K562 (cell line): ENCODE measurements around the gene METTL18. TPM values are rescaled to one million over a fixed set of nuclear protein-coding genes. Genes with fewer than 3 reads are reported as not detected.

Experiments
- ATAC-seq: fragments of 200-7000 bp; cut with Tn5 transposase; 3 replicates; pipeline ENCODE4 v1.9.1; 2020; ENCODE audit warnings: moderate library complexity
- BruUV-seq: library from RNA; stranded (reverse); fragments of 400-500 nt; replicated peaks from 2 replicates; lab custom pipeline; 2021; lab: Mats Ljungman, UMichigan
- CTCF ChIA-PET: fragments of 300-600 bp; formaldehyde crosslinking; extraction: SDS; loops from one replicate; lab custom pipeline; 2021; ENCODE audit warnings: low intra/inter-chr PET ratio; lab: Yijun Ruan, JAX
- POLR2A ChIA-PET: fragments of 300-600, 350-650 bp; sonication (Branson Sonifier 250); formaldehyde crosslinking; extraction: SDS; loops from one replicate; lab custom pipeline; 2021; ENCODE audit warnings: antibody characterized with exemption, inconsistent platforms; lab: Yijun Ruan, JAX
- DNase-seq, 4 experiments: peaks; one replicate each; pipeline versions ENCODE4 v3.0.0 to v3.0.0-alpha.2; 2011 to 2018; ENCODE audit warnings: low spot score in 3 of 4, mixed read lengths in 3 of 4; ENCODE audit errors: extremely low read depth in 1 of 4
- FAIRE-seq: peaks from 2 replicates; lab custom pipeline; 2011; peaks lifted over from hg19 to GRCh38; lab: Jason Lieb, UNC
- H2AFZ ChIP-seq: 2 replicates; pipeline ENCODE4 v1.6.0; 2011; ENCODE audit warnings: low read depth, low read length, control low read depth, inconsistent platforms
- H3K27ac ChIP-seq: fragments of 200-600 bp; 3 replicates; pipeline ENCODE4 v1.8.0; 2011; ENCODE audit warnings: low read depth, mild to moderate bottlenecking, control low read depth, inconsistent platforms, low read length, moderate library complexity, mixed read lengths; ENCODE audit errors: extremely low read depth
- H3K27me3 ChIP-seq, 2 experiments: fragments of 300-600 bp in 1 of 2; 2 replicates in 1 of 2; 3 replicates in 1 of 2; pipeline versions ENCODE4 v1.6.0 to v1.8.0; 2011; ENCODE audit warnings: inconsistent platforms in 2 of 2, low read length in 2 of 2, mild to moderate bottlenecking in 1 of 2, mixed read lengths in 1 of 2, moderate library complexity in 1 of 2; ENCODE audit not compliant: control insufficient read depth in 2 of 2, insufficient read depth in 2 of 2
- H3K36me3 ChIP-seq: fragments of 300-600 bp; 3 replicates; pipeline ENCODE4 v1.8.0; 2011; ENCODE audit warnings: mild to moderate bottlenecking, low read length, inconsistent platforms; ENCODE audit not compliant: control insufficient read depth, insufficient read depth
- H3K4me1 ChIP-seq, 2 experiments: fragments of 200-600 bp in 1 of 2; replicated peaks in 1 of 2; 2 replicates in 1 of 2; 3 replicates in 1 of 2; pipeline versions ENCODE4 v1.5.1 to v1.8.0; 2011; ENCODE audit warnings: inconsistent platforms in 2 of 2, low read length in 2 of 2, mild to moderate bottlenecking in 1 of 2, mixed read lengths in 1 of 2, moderate library complexity in 1 of 2; ENCODE audit not compliant: control insufficient read depth in 2 of 2, insufficient read depth in 2 of 2
- H3K4me2 ChIP-seq: 2 replicates; pipeline ENCODE4 v1.6.1; 2011; ENCODE audit warnings: low read length, control low read depth, inconsistent platforms, mixed read lengths; ENCODE audit not compliant: insufficient read depth
- H3K4me3 ChIP-seq: fragments of 200-600 bp; sonication (generic), shearing (Covaris generic); 2 replicates; pipeline ENCODE4 v1.5.1; 2016; ENCODE audit warnings: control low read depth, inconsistent platforms
- H3K79me2 ChIP-seq: fragments of 200-600 bp; 3 replicates; pipeline ENCODE4 v1.8.0; 2011; ENCODE audit warnings: low read length, inconsistent platforms; ENCODE audit not compliant: control insufficient read depth, insufficient read depth
- H3K9ac ChIP-seq, 2 experiments: 2 replicates each; pipeline versions ENCODE4 v1.6.0 to v1.6.1; 2011; ENCODE audit warnings: low read depth in 2 of 2, low read length in 2 of 2, control low read depth in 1 of 2, inconsistent platforms in 1 of 2, mild to moderate bottlenecking in 1 of 2, mixed read lengths in 1 of 2; ENCODE audit not compliant: insufficient read depth in 1 of 2
- H3K9me1 ChIP-seq: one replicate; pipeline ENCODE4 v1.6.0; 2011; ENCODE audit warnings: inconsistent platforms, mild to moderate bottlenecking, low read length, moderate library complexity; ENCODE audit not compliant: control insufficient read depth, insufficient read depth
- H3K9me3 ChIP-seq: replicated peaks from 2 replicates; pipeline ENCODE4 v1.5.1; 2011; ENCODE audit warnings: low read depth, low read length, inconsistent platforms; ENCODE audit not compliant: control insufficient read depth, insufficient read depth
- H4K20me1 ChIP-seq: replicated peaks from 2 replicates; pipeline ENCODE4 v1.6.1; 2011; ENCODE audit warnings: low read length, inconsistent platforms, mixed read lengths; ENCODE audit not compliant: control insufficient read depth, insufficient read depth
- ERF ChIP-seq: fragments of 450-650 bp; formaldehyde crosslinking; IDR thresholded peaks from 2 replicates; pipeline ENCODE4 v1.4.0; 2020; ENCODE audit warnings: mild to moderate bottlenecking, mixed read lengths
- FOSL1 ChIP-seq: fragments of 200-800 bp; sonication (Bioruptor generic); conservative IDR thresholded peaks from 2 replicates; pipeline ENCODE4 v1.6.1; 2016; ENCODE audit warnings: missing genetic modification characterization, missing compliant biosample characterization
- FOXP4 ChIP-seq: sonication (generic); formaldehyde crosslinking; IDR thresholded peaks from 2 replicates; pipeline ENCODE4 v1.8.0; 2022; ENCODE audit warnings: mild to moderate bottlenecking, missing genetic modification reagents, borderline replicate concordance
- HNRNPH1 ChIP-seq: fragments of 200-400 bp; formaldehyde crosslinking; optimal IDR thresholded peaks from 2 replicates; pipeline ENCODE3; 2017; ENCODE audit warnings: low read depth, mild to moderate bottlenecking, low read length, moderate library complexity
- NR2C2 ChIP-seq, 2 experiments: fragments of 200-800 bp in 1 of 2; sonication (Bioruptor generic) in 1 of 2; sonication (generic) in 1 of 2; formaldehyde crosslinking in 1 of 2; IDR thresholded peaks; 2 replicates each; pipeline versions ENCODE4 v1.6.1 to v1.8.0; 2016 to 2022; ENCODE audit warnings: mild to moderate bottlenecking in 1 of 2, missing compliant biosample characterization in 1 of 2, missing genetic modification characterization in 1 of 2, missing genetic modification reagents in 1 of 2
- NR2F6 ChIP-seq: fragments of 450-650 bp; formaldehyde crosslinking; IDR thresholded peaks from 2 replicates; pipeline ENCODE4 v1.4.0; 2020; ENCODE audit warnings: mild to moderate bottlenecking
- SETDB1 ChIP-seq: IDR thresholded peaks from one replicate; pipeline ENCODE4 v1.6.1; 2012; ENCODE audit warnings: low read length, control low read depth, inconsistent platforms
- TAF7 ChIP-seq: fragments of 450-650 bp; IDR thresholded peaks from 2 replicates; pipeline ENCODE4 v1.6.1; 2016; ENCODE audit warnings: missing genetic modification characterization, missing compliant biosample characterization
- ZBTB33 ChIP-seq: sonication (generic); formaldehyde crosslinking; IDR thresholded peaks from 2 replicates; pipeline ENCODE4 v1.8.1; 2023; ENCODE audit warnings: mild to moderate bottlenecking, missing genetic modification reagents
- ZKSCAN8 ChIP-seq: fragments of 200-800 bp; sonication (Bioruptor generic); IDR thresholded peaks from 2 replicates; pipeline ENCODE4 v1.6.1; 2016; ENCODE audit warnings: missing genetic modification characterization, missing compliant biosample characterization
- ZNF740 ChIP-seq, 3 experiments: fragments of 200-800 bp in 1 of 3; sonication (Bioruptor generic) in 1 of 3; sonication (generic) in 1 of 3; formaldehyde crosslinking in 1 of 3; IDR thresholded peaks; 2 replicates each; pipeline versions ENCODE4 v1.6.1 to v1.8.0; 2016 to 2022; ENCODE audit warnings: mild to moderate bottlenecking in 2 of 3, missing compliant biosample characterization in 2 of 3, missing genetic modification characterization in 2 of 3, missing genetic modification reagents in 1 of 3
- WGBS: fragments of 100-300 bp; shearing (Covaris generic); methylation state at CpG from one replicate; pipeline ENCODE4 v1.1.6; 2016; ENCODE audit warnings: low coverage, mixed read lengths; ENCODE audit not compliant: insufficient coverage; ENCODE audit errors: missing lambda C conversion rate; 5-methylcytosine and 5-hydroxymethylcytosine counted together
- in situ Hi-C: fragments of 300-500 bp; cut with MboI; formaldehyde crosslinking; loops from 4 replicates; pipeline ENCODE4 v1.15.0; 2018; ENCODE audit warnings: inconsistent platforms, mixed read lengths
- intact Hi-C: fragments of 100-400 bp; cut with micrococcal nuclease; formaldehyde crosslinking; loops from 2 replicates; pipeline ENCODE4 v1.14.2; 2022
- polyA plus RNA-seq, 8 experiments: library from polyadenylated mRNA; depleted of rRNA in 4 of 8; stranded (reverse) in 5 of 8; unstranded in 3 of 8; fragments of >200 nt; fragmentation: Nextera tagmentation in 2 of 8; fragmentation: Illumina TruSeq in 1 of 8; extraction: Ambion mirVana in 2 of 8; extraction: Trizol in 1 of 8; gene quantifications; 2 replicates each; pipeline versions ENCODE4 v1.2.1 to v1.2.3, GENCODE V29; 2011 to 2014; ENCODE audit warnings: inconsistent platforms in 1 of 8, missing spikeins in 1 of 8
- total RNA-seq, 7 experiments: library from RNA; depleted of rRNA in 6 of 7; stranded (reverse); fragments of >200 nt in 6 of 7; fragmentation: Illumina TruSeq in 2 of 7; extraction: Trizol in 2 of 7; gene quantifications; 2 replicates each; pipeline versions ENCODE4 v1.2.1 to v1.2.3, GENCODE V29; 2011 to 2021; ENCODE audit warnings: low replicate concordance in 1 of 7
- TF ChIP-seq, protein P1 (sequence below): fragments of 450-650 bp; IDR thresholded peaks from 2 replicates; pipeline ENCODE4 v1.6.1; 2016; ENCODE audit warnings: mild to moderate bottlenecking

Gene METTL18
- total and polyA plus RNA-seq, 9 of the 15 experiments (the other 6 are each of a cell fraction or from before 2014, with no cell fraction given), result 9.5 to 40.2 (median 14.7) TPM

DNA sequence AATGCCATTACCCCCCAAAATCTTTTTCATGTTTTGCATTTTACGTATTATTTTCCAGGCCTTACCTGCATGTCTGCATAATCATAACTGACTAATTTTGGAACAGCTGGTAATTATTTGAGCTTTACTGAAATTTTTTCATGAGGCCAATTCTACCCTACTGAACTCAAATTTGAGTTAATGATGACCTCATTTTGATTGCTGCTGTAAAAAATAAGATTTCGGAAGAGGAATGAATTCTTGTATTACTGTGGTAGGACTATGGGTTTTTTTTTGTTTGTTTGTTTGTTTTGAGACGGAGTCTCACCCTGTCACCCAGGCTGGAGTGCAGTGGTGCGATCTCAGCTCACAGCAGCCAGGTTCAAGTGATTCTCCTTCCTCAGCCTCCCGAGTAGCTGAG lies 2.6 kb upstream of the METTL18 start:
- ChIA-PET CTCF (no interaction called here), POLR2A (no interaction called here)
- Histone ChIP-seq H3K4me1 (peaks cover 0 to 8% of the 10 kb centered on the region in 2 experiments; a peak in 2 of 5 replicates), H3K4me2 (no peak overlapping the region), H3K9me3 (no peaks in the 10 kb centered on the region), H3K27me3 (no peaks in the 10 kb centered on the region), H2AFZ (no peak overlapping the region), H3K9me1 (no peaks in the 10 kb centered on the region), H4K20me1 (no peaks in the 10 kb centered on the region), H3K4me3 (no peak overlapping the region), H3K9ac (no peak overlapping the region), H3K27ac (no peak overlapping the region), H3K79me2 (peaks cover 47% of the 10 kb centered on the region), H3K36me3 (peaks cover 50% of the 10 kb centered on the region; the same call in 2 of the 3 replicates)
- no peak for DNase-seq
- BruUV-seq, result no TSS peak
- intact Hi-C loops (loop anchor here (5.0 kb wide), 1 partner anchor 310 kb away; the partner anchor contains the start of gene SLC19A2), in situ Hi-C loops (no loop called here)
- ATAC-seq, result no peak
- 96% methylated on average over 5 of the region's 5 CpGs for WGBS
- no peak for FAIRE-seq
- no peak for TF ChIP-seq ZBTB33 (CRISPR knock-in tag)
- no peak for TF ChIP-seq ZKSCAN8 (CRISPR knock-in tag)
- TF ChIP-seq, protein P1, sequence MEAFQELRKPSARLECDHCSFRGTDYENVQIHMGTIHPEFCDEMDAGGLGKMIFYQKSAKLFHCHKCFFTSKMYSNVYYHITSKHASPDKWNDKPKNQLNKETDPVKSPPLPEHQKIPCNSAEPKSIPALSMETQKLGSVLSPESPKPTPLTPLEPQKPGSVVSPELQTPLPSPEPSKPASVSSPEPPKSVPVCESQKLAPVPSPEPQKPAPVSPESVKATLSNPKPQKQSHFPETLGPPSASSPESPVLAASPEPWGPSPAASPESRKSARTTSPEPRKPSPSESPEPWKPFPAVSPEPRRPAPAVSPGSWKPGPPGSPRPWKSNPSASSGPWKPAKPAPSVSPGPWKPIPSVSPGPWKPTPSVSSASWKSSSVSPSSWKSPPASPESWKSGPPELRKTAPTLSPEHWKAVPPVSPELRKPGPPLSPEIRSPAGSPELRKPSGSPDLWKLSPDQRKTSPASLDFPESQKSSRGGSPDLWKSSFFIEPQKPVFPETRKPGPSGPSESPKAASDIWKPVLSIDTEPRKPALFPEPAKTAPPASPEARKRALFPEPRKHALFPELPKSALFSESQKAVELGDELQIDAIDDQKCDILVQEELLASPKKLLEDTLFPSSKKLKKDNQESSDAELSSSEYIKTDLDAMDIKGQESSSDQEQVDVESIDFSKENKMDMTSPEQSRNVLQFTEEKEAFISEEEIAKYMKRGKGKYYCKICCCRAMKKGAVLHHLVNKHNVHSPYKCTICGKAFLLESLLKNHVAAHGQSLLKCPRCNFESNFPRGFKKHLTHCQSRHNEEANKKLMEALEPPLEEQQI, result no peak
- no peak for TF ChIP-seq TAF7 (tag)
- no peak for TF ChIP-seq ERF
- no peak for TF ChIP-seq HNRNPH1
- TF ChIP-seq FOXP4, result no peak
- TF ChIP-seq FOSL1, result no peak
- no peak for TF ChIP-seq NR2C2 (CRISPR knock-in tag; IDR thresholded peaks at IDR 0.05)
- no peak for TF ChIP-seq NR2C2 (tag; IDR thresholded peaks at IDR 0.05)
- no peak for TF ChIP-seq ZNF740 (CRISPR knock-in tag; IDR thresholded peaks at IDR 0.05)
- no peak for TF ChIP-seq ZNF740 (tag; IDR thresholded peaks at IDR 0.05)
- no peak for TF ChIP-seq NR2F6 (CRISPR knock-in tag)
- no peak for TF ChIP-seq SETDB1
